ENCODE results near the gene SYNM.

The SYNM gene

GRCh38 chr15:99117111-99117510 is 12.2 kb downstream of the SYNM start:
- WGBS (ENCODE audit: insufficient coverage, insufficient read length): no CpG with 5 or more reads among the region's 8 CpGs
- Histone ChIP-seq H3K9me3 (ENCODE audit: control insufficient read depth, insufficient read depth, low read length) (no peaks in the 10 kb centered on the region), H3K4me3 (ENCODE audit: low read length) (no peak overlapping the region), H3K36me3 (ENCODE audit: control insufficient read depth, insufficient read depth, low read length) (no peaks in the 10 kb centered on the region; the same call in 1 of the 2 replicates), H3K4me1 (ENCODE audit: control insufficient read depth, insufficient read depth, low read length) (0 out of 2 replicates have a peak, but pooled peaks cover 2% of the 10 kb centered on the region), H3K27me3 (ENCODE audit: control insufficient read depth, insufficient read depth, low read length) (no peaks in the 10 kb centered on the region), H3K27ac (ENCODE audit: low read length) (no peak overlapping the region)
- no peak for DNase-seq (ENCODE audit: low read depth, low spot score)

GRCh38 chr15:99117563-99118257 is 12.8 kb downstream of the SYNM start:
- DNase-seq (ENCODE audit: low read depth, low spot score): no peak
- Histone ChIP-seq H3K4me3 (ENCODE audit: low read length) (no peak overlapping the region), H3K27ac (ENCODE audit: low read length) (no peak overlapping the region), H3K27me3 (ENCODE audit: control insufficient read depth, insufficient read depth, low read length) (no peaks in the 10 kb centered on the region), H3K9me3 (ENCODE audit: control insufficient read depth, insufficient read depth, low read length) (no peaks in the 10 kb centered on the region), H3K4me1 (ENCODE audit: control insufficient read depth, insufficient read depth, low read length) (0 out of 2 replicates have a peak, but pooled peaks cover 2% of the 10 kb centered on the region), H3K36me3 (ENCODE audit: control insufficient read depth, insufficient read depth, low read length) (no peaks in the 10 kb centered on the region; the same call in 1 of the 2 replicates)
- WGBS (ENCODE audit: insufficient coverage, insufficient read length): no CpG with 5 or more reads among the region's 20 CpGs

GRCh38 chr15:99118258-99118632 is 13.4 kb downstream of the SYNM start:
- no peak for DNase-seq (ENCODE audit: low read depth, low spot score)
- no peak overlapping the region for H3K4me3 ChIP-seq (ENCODE audit: low read length)
- H3K36me3 ChIP-seq (ENCODE audit: control insufficient read depth, insufficient read depth, low read length): no peaks in the 10 kb centered on the region; the same call in 1 of the 2 replicates
- WGBS (ENCODE audit: insufficient coverage, insufficient read length): no CpG with 5 or more reads among the region's 7 CpGs
- no peaks in the 10 kb centered on the region for H3K27me3 ChIP-seq (ENCODE audit: control insufficient read depth, insufficient read depth, low read length)
- H3K27ac ChIP-seq (ENCODE audit: low read length): no peak overlapping the region
- H3K4me1 ChIP-seq (ENCODE audit: control insufficient read depth, insufficient read depth, low read length): 0 out of 2 replicates have a peak, but pooled peaks cover 2% of the 10 kb centered on the region
- H3K9me3 ChIP-seq (ENCODE audit: control insufficient read depth, insufficient read depth, low read length): no peaks in the 10 kb centered on the region

GRCh38 chr15:99118801-99119546 is 14.1 kb downstream of the SYNM start:
- Histone ChIP-seq H3K27me3 (ENCODE audit: control insufficient read depth, insufficient read depth, low read length) (no peaks in the 10 kb centered on the region), H3K27ac (ENCODE audit: low read length) (no peak overlapping the region), H3K9me3 (ENCODE audit: control insufficient read depth, insufficient read depth, low read length) (no peaks in the 10 kb centered on the region), H3K36me3 (ENCODE audit: control insufficient read depth, insufficient read depth, low read length) (no peaks in the 10 kb centered on the region; the same call in 1 of the 2 replicates), H3K4me3 (ENCODE audit: low read length) (no peak overlapping the region), H3K4me1 (ENCODE audit: control insufficient read depth, insufficient read depth, low read length) (0 out of 2 replicates have a peak, but pooled peaks cover 2% of the 10 kb centered on the region)
- WGBS (ENCODE audit: insufficient coverage, insufficient read length): no CpG with 5 or more reads among the region's 22 CpGs
- DNase-seq (ENCODE audit: low read depth, low spot score): no peak

GRCh38 chr15:99120050-99120777 is 15.3 kb downstream of the SYNM start:
- no peak for DNase-seq (ENCODE audit: low read depth, low spot score)
- Histone ChIP-seq H3K36me3 (ENCODE audit: control insufficient read depth, insufficient read depth, low read length) (no peaks in the 10 kb centered on the region; the same call in 1 of the 2 replicates), H3K4me3 (ENCODE audit: low read length) (no peak overlapping the region), H3K27me3 (ENCODE audit: control insufficient read depth, insufficient read depth, low read length) (no peaks in the 10 kb centered on the region), H3K27ac (ENCODE audit: low read length) (no peak overlapping the region), H3K9me3 (ENCODE audit: control insufficient read depth, insufficient read depth, low read length) (no peaks in the 10 kb centered on the region), H3K4me1 (ENCODE audit: control insufficient read depth, insufficient read depth, low read length) (peaks cover 5% of the 10 kb centered on the region; the same call in 1 of the 2 replicates)
- no CpG with 5 or more reads among the region's 12 CpGs for WGBS (ENCODE audit: insufficient coverage, insufficient read length)

GRCh38 chr15:99121207-99121606 is 16.3 kb downstream of the SYNM start:
- Histone ChIP-seq H3K9me3 (ENCODE audit: control insufficient read depth, insufficient read depth, low read length) (no peaks in the 10 kb centered on the region), H3K4me1 (ENCODE audit: control insufficient read depth, insufficient read depth, low read length) (peaks cover 7% of the 10 kb centered on the region; the same call in 1 of the 2 replicates)
- WGBS (ENCODE audit: insufficient coverage, insufficient read length): no CpG with 5 or more reads among the region's 10 CpGs

GRCh38 chr15:99121691-99122410 is 17.0 kb downstream of the SYNM start:
- DNase-seq (ENCODE audit: low read depth, low spot score): no peak
- peaks cover 8% of the 10 kb centered on the region; the same call in 1 of the 2 replicates for H3K4me1 ChIP-seq (ENCODE audit: control insufficient read depth, insufficient read depth, low read length)
- H3K9me3 ChIP-seq (ENCODE audit: control insufficient read depth, insufficient read depth, low read length): no peaks in the 10 kb centered on the region
- no peaks in the 10 kb centered on the region; the same call in 1 of the 2 replicates for H3K36me3 ChIP-seq (ENCODE audit: control insufficient read depth, insufficient read depth, low read length)
- H3K27me3 ChIP-seq (ENCODE audit: control insufficient read depth, insufficient read depth, low read length): no peaks in the 10 kb centered on the region
- H3K27ac ChIP-seq (ENCODE audit: low read length): no peak overlapping the region
- no CpG with 5 or more reads among the region's 8 CpGs for WGBS (ENCODE audit: insufficient coverage, insufficient read length)
- H3K4me3 ChIP-seq (ENCODE audit: low read length): no peak overlapping the region

More at GRCh38 chr15:99121207-99121606, 16.3 kb downstream of the SYNM start:
- no peak for DNase-seq (ENCODE audit: low read depth, low spot score)
- Histone ChIP-seq H3K27ac (ENCODE audit: low read length) (no peak overlapping the region), H3K4me3 (ENCODE audit: low read length) (no peak overlapping the region), H3K36me3 (ENCODE audit: control insufficient read depth, insufficient read depth, low read length) (no peaks in the 10 kb centered on the region; the same call in 1 of the 2 replicates), H3K27me3 (ENCODE audit: control insufficient read depth, insufficient read depth, low read length) (no peaks in the 10 kb centered on the region)

- no peak for DNase-seq (ENCODE audit: low read depth, low spot score)
- peaks cover 8% of the 10 kb centered on the region; the same call in 1 of the 2 replicates for H3K4me1 ChIP-seq (ENCODE audit: control insufficient read depth, insufficient read depth, low read length)
- no CpG with 5 or more reads among the region's 22 CpGs for WGBS (ENCODE audit: insufficient coverage, insufficient read length)
- no peak overlapping the region for H3K4me3 ChIP-seq (ENCODE audit: low read length)
- no peaks in the 10 kb centered on the region for H3K9me3 ChIP-seq (ENCODE audit: control insufficient read depth, insufficient read depth, low read length)
- H3K36me3 ChIP-seq (ENCODE audit: control insufficient read depth, insufficient read depth, low read length): no peaks in the 10 kb centered on the region; the same call in 1 of the 2 replicates
- H3K27ac ChIP-seq (ENCODE audit: low read length): no peak overlapping the region
- H3K27me3 ChIP-seq (ENCODE audit: control insufficient read depth, insufficient read depth, low read length): no peaks in the 10 kb centered on the region
These were observed 18.2 kb downstream of the SYNM start for GRCh38 chr15:99122831-99123712.

- DNase-seq (ENCODE audit: low read depth, low spot score): no peak
- no peaks in the 10 kb centered on the region; the same call in 1 of the 2 replicates for H3K36me3 ChIP-seq (ENCODE audit: control insufficient read depth, insufficient read depth, low read length)
- no peak overlapping the region for H3K27ac ChIP-seq (ENCODE audit: low read length)
- no peaks in the 10 kb centered on the region for H3K9me3 ChIP-seq (ENCODE audit: control insufficient read depth, insufficient read depth, low read length)
- peaks cover 8% of the 10 kb centered on the region; the same call in 1 of the 2 replicates for H3K4me1 ChIP-seq (ENCODE audit: control insufficient read depth, insufficient read depth, low read length)
- WGBS (ENCODE audit: insufficient coverage, insufficient read length): no CpG with 5 or more reads among the region's 20 CpGs
- no peak overlapping the region for H3K4me3 ChIP-seq (ENCODE audit: low read length)
- no peaks in the 10 kb centered on the region for H3K27me3 ChIP-seq (ENCODE audit: control insufficient read depth, insufficient read depth, low read length)
These were observed 19.0 kb downstream of the SYNM start for GRCh38 chr15:99123713-99124451.
